Fibroblast of lung (primary cell): Measurements from ENCODE around the gene CMC2. TPM values are rescaled to one million over a fixed set of nuclear protein-coding genes. Genes with fewer than 3 reads are reported as not detected.

Source experiments
- DNase-seq, 2 donors: peaks; one replicate each; pipeline versions ENCODE4 v3.0.0 to v3.0.0-alpha.2; 2010; ENCODE audit warnings: low read depth in 2 of 2
- H2AFZ ChIP-seq: 2 replicates; pipeline ENCODE4 v1.5.1; 2012; ENCODE audit warnings: low read length, control low read depth, inconsistent platforms
- H3K27ac ChIP-seq: 2 replicates; pipeline ENCODE4 v1.5.1; 2011; ENCODE audit warnings: low read length, control low read depth; ENCODE audit not compliant: insufficient read depth
- H3K27me3 ChIP-seq: 2 replicates; pipeline ENCODE4 v1.5.1; 2011; ENCODE audit warnings: mild to moderate bottlenecking, low read length; ENCODE audit not compliant: control insufficient read depth, insufficient read depth
- H3K36me3 ChIP-seq: 2 replicates; pipeline ENCODE4 v1.5.1; 2011; ENCODE audit warnings: low read length; ENCODE audit not compliant: control insufficient read depth, insufficient read depth
- H3K4me1 ChIP-seq: 2 replicates; pipeline ENCODE4 v1.5.1; 2011; ENCODE audit warnings: low read length; ENCODE audit not compliant: control insufficient read depth, insufficient read depth; ENCODE audit errors: extremely low read depth
- H3K4me2 ChIP-seq: 2 replicates; pipeline ENCODE4 v1.5.1; 2011; ENCODE audit warnings: low read length, control low read depth; ENCODE audit not compliant: insufficient read depth; ENCODE audit errors: extremely low read depth
- H3K4me3 ChIP-seq, 4 experiments: fragments of 200-600 bp in 1 of 4; sonication (generic) in 1 of 4; replicated peaks in 1 of 4; 2 replicates each; pipeline ENCODE4 v1.5.1; 2011 to 2016; ENCODE audit warnings: low read length in 4 of 4, low read depth in 3 of 4, mild to moderate bottlenecking in 3 of 4, control low read depth in 2 of 4, inconsistent platforms in 1 of 4, mixed read lengths in 1 of 4; ENCODE audit not compliant: insufficient read depth in 1 of 4; ENCODE audit errors: control extremely low read depth in 1 of 4
- H3K79me2 ChIP-seq: 2 replicates; pipeline ENCODE4 v1.5.1; 2012; ENCODE audit warnings: mild to moderate bottlenecking, low read length, inconsistent platforms; ENCODE audit not compliant: control insufficient read depth, insufficient read depth
- H3K9ac ChIP-seq: 2 replicates; pipeline ENCODE4 v1.5.1; 2011; ENCODE audit warnings: mild to moderate bottlenecking, low read length, control low read depth; ENCODE audit not compliant: insufficient read depth
- H3K9me3 ChIP-seq: 2 replicates; pipeline ENCODE4 v1.5.1; 2012; ENCODE audit warnings: low read depth, low read length; ENCODE audit not compliant: control insufficient read depth, insufficient read depth
- H4K20me1 ChIP-seq: 2 replicates; pipeline ENCODE4 v1.5.1; 2011; ENCODE audit warnings: low read length; ENCODE audit not compliant: control insufficient read depth, insufficient read depth; ENCODE audit errors: extremely low read depth
- EZH2 ChIP-seq: IDR thresholded peaks from 2 replicates; pipeline ENCODE4 v1.5.1; 2012; ENCODE audit warnings: low read length, control low read depth, mild to moderate bottlenecking; ENCODE audit errors: missing control alignments
- polyA plus RNA-seq, 2 donors: library from polyadenylated mRNA; depleted of rRNA in 1 of 2; stranded (reverse) in 1 of 2; unstranded in 1 of 2; fragments of >200 nt; gene quantifications; 2 replicates each; pipeline ENCODE4 v1.2.1, GENCODE V29; 2011 to 2012; ENCODE audit warnings: missing spikeins in 1 of 2
- total RNA-seq: library from RNA; depleted of rRNA; stranded (reverse); fragments of >200 nt; gene quantifications from 2 replicates; pipeline ENCODE4 v1.2.1, GENCODE V29; 2014
- TF ChIP-seq, protein P1 (sequence below), 2 donors: IDR thresholded peaks in 1 of 2; conservative IDR thresholded peaks in 1 of 2; 1 replicate in 1 of 2; 2 replicates in 1 of 2; pipeline ENCODE4 v1.5.1; 2011 to 2012; ENCODE audit warnings: low read length in 2 of 2, control low read depth in 1 of 2, inconsistent platforms in 1 of 2, low read depth in 1 of 2, mild to moderate bottlenecking in 1 of 2

CMC2 gene
- total and polyA plus RNA-seq, 2 donors (not counting 1 experiment from before 2014, with no cell fraction given): 70.5 to 77.3 TPM

DNA sequence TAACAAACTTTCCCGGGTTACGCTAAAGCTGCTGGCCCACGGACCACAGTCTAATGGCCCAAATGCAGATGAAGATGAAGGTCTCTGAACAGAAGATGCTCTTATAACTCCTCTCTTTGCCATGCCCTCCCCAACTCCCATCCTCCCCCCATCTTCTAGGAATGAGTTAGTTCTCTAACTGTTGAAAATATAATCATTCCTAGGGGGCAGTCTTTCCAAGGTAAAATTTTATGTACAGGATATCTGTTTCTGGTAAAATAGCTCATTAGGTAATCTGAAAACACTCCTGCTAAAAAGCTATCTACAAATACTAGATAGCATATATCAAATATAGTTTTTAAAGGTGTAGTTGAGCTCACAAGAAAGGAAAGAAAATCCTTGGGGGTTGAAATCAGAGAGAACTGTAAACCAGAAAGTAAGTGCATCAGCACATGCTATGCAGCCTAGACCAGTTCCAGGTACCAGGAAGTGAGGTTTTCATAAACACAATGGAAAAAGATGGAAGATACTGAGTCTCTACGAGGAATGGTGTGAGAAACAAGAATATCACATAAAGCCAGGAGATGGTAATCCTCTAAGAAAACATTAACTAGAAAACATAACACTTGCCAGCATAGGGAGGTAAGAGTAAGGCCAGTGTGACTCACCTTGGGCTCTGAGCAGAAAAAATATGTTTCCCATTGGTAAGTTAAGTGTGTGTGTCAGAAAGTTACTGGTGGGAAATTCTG lies 38.1 kb downstream of the CMC2 start:
- Histone ChIP-seq H3K4me1 (no peaks in the 10 kb centered on the region), H2AFZ (no peak overlapping the region), H3K9ac (no peak overlapping the region), H3K27me3 (no peaks in the 10 kb centered on the region), H3K4me3 (no peak overlapping the region), H4K20me1 (no peaks in the 10 kb centered on the region), H3K9me3 (no peaks in the 10 kb centered on the region), H3K4me2 (no peak overlapping the region), H3K27ac (no peak overlapping the region), H3K79me2 (no peaks in the 10 kb centered on the region), H3K36me3 (no peaks in the 10 kb centered on the region)
- DNase-seq: peak in 1 of 2 donors; percentile 73
- TF ChIP-seq EZH2: no peak

GRCh38 chr16:80966617-80967016 lies 40.1 kb downstream of the CMC2 start:
- Histone ChIP-seq H2AFZ (no peak overlapping the region), H3K27me3 (no peaks in the 10 kb centered on the region), H3K9me3 (no peaks in the 10 kb centered on the region), H4K20me1 (no peaks in the 10 kb centered on the region), H3K27ac (no peak overlapping the region), H3K36me3 (no peaks in the 10 kb centered on the region), H3K4me1 (no peaks in the 10 kb centered on the region), H3K79me2 (no peaks in the 10 kb centered on the region), H3K4me3 (no peak overlapping the region), H3K9ac (no peak overlapping the region), H3K4me2 (no peak overlapping the region)
- no peak for DNase-seq
- TF ChIP-seq EZH2: no peak
- TF ChIP-seq, protein P1, sequence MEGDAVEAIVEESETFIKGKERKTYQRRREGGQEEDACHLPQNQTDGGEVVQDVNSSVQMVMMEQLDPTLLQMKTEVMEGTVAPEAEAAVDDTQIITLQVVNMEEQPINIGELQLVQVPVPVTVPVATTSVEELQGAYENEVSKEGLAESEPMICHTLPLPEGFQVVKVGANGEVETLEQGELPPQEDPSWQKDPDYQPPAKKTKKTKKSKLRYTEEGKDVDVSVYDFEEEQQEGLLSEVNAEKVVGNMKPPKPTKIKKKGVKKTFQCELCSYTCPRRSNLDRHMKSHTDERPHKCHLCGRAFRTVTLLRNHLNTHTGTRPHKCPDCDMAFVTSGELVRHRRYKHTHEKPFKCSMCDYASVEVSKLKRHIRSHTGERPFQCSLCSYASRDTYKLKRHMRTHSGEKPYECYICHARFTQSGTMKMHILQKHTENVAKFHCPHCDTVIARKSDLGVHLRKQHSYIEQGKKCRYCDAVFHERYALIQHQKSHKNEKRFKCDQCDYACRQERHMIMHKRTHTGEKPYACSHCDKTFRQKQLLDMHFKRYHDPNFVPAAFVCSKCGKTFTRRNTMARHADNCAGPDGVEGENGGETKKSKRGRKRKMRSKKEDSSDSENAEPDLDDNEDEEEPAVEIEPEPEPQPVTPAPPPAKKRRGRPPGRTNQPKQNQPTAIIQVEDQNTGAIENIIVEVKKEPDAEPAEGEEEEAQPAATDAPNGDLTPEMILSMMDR (conservative IDR thresholded peaks at IDR 0.05 in 1 of 2, IDR thresholded peaks at IDR 0.05 in 1 of 2; ENCODE audit: low read depth in 1 of 2, low read length in 2 of 2): no peak

DNA sequence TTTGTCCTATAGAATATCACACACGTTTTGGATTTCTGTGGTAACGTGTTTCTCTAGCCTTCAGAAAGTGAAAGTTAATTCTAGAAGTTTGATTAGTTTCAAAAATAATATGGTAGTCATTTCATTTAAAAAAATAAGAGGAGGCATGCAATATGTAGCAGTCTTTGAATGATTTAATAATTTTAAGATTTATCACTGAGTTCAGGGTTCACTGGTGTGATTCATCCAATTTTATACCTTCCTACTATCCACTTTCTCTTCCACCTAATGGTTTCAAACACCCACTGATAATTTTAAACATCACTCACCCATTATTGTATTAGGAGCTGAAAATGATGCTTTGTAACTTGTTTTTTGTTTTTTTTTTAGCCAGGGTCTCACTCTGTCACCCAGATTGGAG lies 42.3 kb downstream of the CMC2 start:
- H2AFZ ChIP-seq: no peak overlapping the region
- no peak overlapping the region for H3K9ac ChIP-seq
- no peak for DNase-seq
- no peaks in the 10 kb centered on the region for H3K4me1 ChIP-seq
- H3K79me2 ChIP-seq: no peaks in the 10 kb centered on the region
- no peak overlapping the region for H3K27ac ChIP-seq
- no peak overlapping the region for H3K4me3 ChIP-seq
- H3K9me3 ChIP-seq: no peaks in the 10 kb centered on the region
- H3K4me2 ChIP-seq: no peak overlapping the region
- no peaks in the 10 kb centered on the region for H4K20me1 ChIP-seq
- TF ChIP-seq, protein P1 (conservative IDR thresholded peaks at IDR 0.05 in 1 of 2, IDR thresholded peaks at IDR 0.05 in 1 of 2; ENCODE audit: low read depth in 1 of 2, low read length in 2 of 2): no peak
- TF ChIP-seq EZH2: no peak
- H3K36me3 ChIP-seq: no peaks in the 10 kb centered on the region
- no peaks in the 10 kb centered on the region for H3K27me3 ChIP-seq
